Breast epithelium (tissue), 4 donors: ENCODE data around the gene ZAP70. TPM values are rescaled to one million over a fixed set of nuclear protein-coding genes. Genes with fewer than 3 reads are reported as not detected.

Experiments used
- DNase-seq, 2 donors: peaks; one replicate each; pipeline ENCODE4 v3.0.0-alpha.2; 2019; ENCODE audit warnings: low spot score in 2 of 2
- H3K27ac ChIP-seq, 2 donors: fragments of 200-600 bp; sonication (generic) in 1 of 2; one replicate each; pipeline ENCODE4 v1.5.1; 2016 to 2019; ENCODE audit warnings: mild to moderate bottlenecking in 1 of 2
- H3K27me3 ChIP-seq, 2 donors: fragments of 200-600 bp; sonication (generic) in 1 of 2; one replicate each; pipeline versions ENCODE4 v1.5.1 to v1.6.0; 2017 to 2019; ENCODE audit warnings: control low read depth in 1 of 2, mild to moderate bottlenecking in 1 of 2
- H3K36me3 ChIP-seq: fragments of 200-600 bp; one replicate; pipeline ENCODE4 v1.5.1; 2019
- H3K4me1 ChIP-seq, 2 donors: fragments of 200-600 bp; sonication (generic); one replicate each; pipeline ENCODE4 v1.5.1; 2016 to 2019; ENCODE audit warnings: control low read depth in 1 of 2
- H3K4me3 ChIP-seq, 3 donors: fragments of 200-600 bp; sonication (generic); 1 replicate in 2 of 3; 2 replicates in 1 of 3; pipeline ENCODE4 v1.5.1; 2016 to 2019; ENCODE audit warnings: mild to moderate bottlenecking in 3 of 3, moderate library complexity in 2 of 3
- H3K9me3 ChIP-seq, 2 donors: fragments of 200-600 bp; sonication (generic) in 1 of 2; one replicate each; pipeline ENCODE4 v1.5.1; 2016 to 2019; ENCODE audit warnings: control low read depth in 1 of 2
- POLR2A ChIP-seq: fragments of 450-650 bp; IDR thresholded peaks from one replicate; pipeline ENCODE4 v1.6.1; 2016; ENCODE audit warnings: antibody characterized with exemption, mild to moderate bottlenecking, moderate library complexity
- POLR2AphosphoS5 ChIP-seq, 3 donors: sonication (generic); formaldehyde crosslinking; IDR thresholded peaks; one replicate each; pipeline ENCODE4 v1.6.1; 2017; ENCODE audit warnings: antibody characterized with exemption in 3 of 3
- intact Hi-C: fragments of 100-400 bp; cut with DNase I; formaldehyde crosslinking; loops from one replicate; pipeline ENCODE4 v1.15.1; 2023; ENCODE audit warnings: low total_unique reads
- total RNA-seq, 3 donors: library from RNA; depleted of rRNA; stranded (reverse); fragments of >200 nt; gene quantifications; one replicate each; pipeline ENCODE4 v1.1.0, GENCODE V29; 2016
- TF ChIP-seq, protein P1 (sequence below), 3 donors: fragments of 450-650 bp; IDR thresholded peaks; one replicate each; pipeline ENCODE4 v1.5.1; 2016 to 2017; ENCODE audit warnings: antibody characterized with exemption in 3 of 3, mild to moderate bottlenecking in 3 of 3, moderate library complexity in 3 of 3

ZAP70 gene
- total RNA-seq, 3 donors from 2014 or later: 4.0 to 7.3 (median 4.9) TPM

DNA sequence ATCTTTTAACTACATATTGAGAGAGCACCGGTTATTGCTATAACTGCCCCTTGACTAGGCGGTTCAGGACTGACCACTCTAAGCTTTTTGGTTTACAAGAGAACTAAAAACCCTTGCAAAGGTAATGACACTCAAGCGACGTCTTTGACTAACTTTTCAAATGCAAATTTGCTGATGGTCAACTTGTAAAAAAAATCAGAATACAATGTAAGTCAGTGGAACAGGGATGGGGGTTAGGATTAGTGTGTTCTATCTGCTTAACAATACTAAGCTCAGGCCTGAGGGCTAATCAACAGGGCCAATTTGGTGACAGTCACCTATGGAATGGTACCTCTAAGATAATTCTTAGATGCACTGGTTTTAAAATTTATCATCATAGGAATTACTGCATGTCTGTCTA lies 57.1 kb downstream of the ZAP70 start:
- no peak for DNase-seq
- Histone ChIP-seq H3K27me3 (no peaks in the 10 kb centered on the region), H3K36me3 (peaks cover 3% of the 10 kb centered on the region), H3K9me3 (no peaks in the 10 kb centered on the region), H3K4me1 (no peaks in the 10 kb centered on the region), H3K4me3 (no peak overlapping the region), H3K27ac (no peak overlapping the region)
- intact Hi-C loops: no loop called here
- TF ChIP-seq POLR2A (no peak), POLR2AphosphoS5 (IDR thresholded peaks at IDR 0.05) (no peak)
- TF ChIP-seq, protein P1, sequence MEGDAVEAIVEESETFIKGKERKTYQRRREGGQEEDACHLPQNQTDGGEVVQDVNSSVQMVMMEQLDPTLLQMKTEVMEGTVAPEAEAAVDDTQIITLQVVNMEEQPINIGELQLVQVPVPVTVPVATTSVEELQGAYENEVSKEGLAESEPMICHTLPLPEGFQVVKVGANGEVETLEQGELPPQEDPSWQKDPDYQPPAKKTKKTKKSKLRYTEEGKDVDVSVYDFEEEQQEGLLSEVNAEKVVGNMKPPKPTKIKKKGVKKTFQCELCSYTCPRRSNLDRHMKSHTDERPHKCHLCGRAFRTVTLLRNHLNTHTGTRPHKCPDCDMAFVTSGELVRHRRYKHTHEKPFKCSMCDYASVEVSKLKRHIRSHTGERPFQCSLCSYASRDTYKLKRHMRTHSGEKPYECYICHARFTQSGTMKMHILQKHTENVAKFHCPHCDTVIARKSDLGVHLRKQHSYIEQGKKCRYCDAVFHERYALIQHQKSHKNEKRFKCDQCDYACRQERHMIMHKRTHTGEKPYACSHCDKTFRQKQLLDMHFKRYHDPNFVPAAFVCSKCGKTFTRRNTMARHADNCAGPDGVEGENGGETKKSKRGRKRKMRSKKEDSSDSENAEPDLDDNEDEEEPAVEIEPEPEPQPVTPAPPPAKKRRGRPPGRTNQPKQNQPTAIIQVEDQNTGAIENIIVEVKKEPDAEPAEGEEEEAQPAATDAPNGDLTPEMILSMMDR (IDR thresholded peaks at IDR 0.05): no peak

DNA sequence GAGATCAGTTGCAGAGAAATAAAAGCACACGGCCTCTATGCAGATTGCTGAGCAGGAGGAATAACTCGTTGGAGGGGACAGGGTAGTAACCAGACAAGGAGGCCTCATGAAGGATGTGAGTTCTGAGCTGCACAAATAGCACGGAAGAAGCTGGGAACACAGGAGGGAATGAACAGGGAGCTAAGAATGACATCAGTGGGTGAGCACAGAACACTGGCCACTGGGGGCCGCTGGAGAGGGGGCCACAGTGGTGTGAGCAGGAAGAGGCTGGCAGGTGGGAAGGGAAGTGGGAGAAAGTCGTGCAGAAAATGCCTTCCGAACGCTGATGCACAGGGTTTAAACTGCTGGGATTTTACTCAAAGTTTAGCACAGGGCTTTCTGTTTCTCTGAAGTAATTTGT lies 61.0 kb downstream of the ZAP70 start:
- Histone ChIP-seq H3K4me3 (no peak overlapping the region), H3K27ac (no peak overlapping the region), H3K27me3 (no peaks in the 10 kb centered on the region), H3K36me3 (peaks cover 6% of the 10 kb centered on the region), H3K4me1 (no peaks in the 10 kb centered on the region), H3K9me3 (no peaks in the 10 kb centered on the region)
- no peak for TF ChIP-seq POLR2A
- TF ChIP-seq POLR2AphosphoS5 (IDR thresholded peaks at IDR 0.05): no peak
- TF ChIP-seq, protein P1 (IDR thresholded peaks at IDR 0.05): no peak
- intact Hi-C loops: no loop called here
- no peak for DNase-seq

DNA sequence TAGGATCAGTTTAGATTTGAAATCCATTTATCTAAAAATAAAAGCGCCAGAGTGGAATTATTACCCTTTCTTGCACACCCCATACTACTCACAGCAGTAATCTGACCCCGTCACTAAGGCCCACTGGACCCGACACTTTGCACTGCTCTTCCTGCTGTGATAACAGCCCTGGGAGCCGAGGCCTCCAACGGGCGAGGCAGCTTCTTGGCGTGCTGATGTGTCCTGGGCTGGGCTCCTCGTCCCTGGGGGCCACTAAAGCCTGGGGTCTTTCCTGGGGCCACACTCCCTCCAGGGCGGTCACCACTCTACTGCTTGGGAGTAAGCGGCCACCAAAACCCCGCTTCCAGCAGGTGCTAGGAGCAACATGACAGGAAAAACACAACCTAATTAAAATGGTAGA lies 61.7 kb downstream of the ZAP70 start:
- H3K27me3 ChIP-seq: no peaks in the 10 kb centered on the region
- H3K27ac ChIP-seq: no peak overlapping the region
- H3K9me3 ChIP-seq: no peaks in the 10 kb centered on the region
- intact Hi-C loops: no loop called here
- DNase-seq: no peak
- peaks cover 6% of the 10 kb centered on the region for H3K36me3 ChIP-seq
- H3K4me3 ChIP-seq: no peak overlapping the region
- no peaks in the 10 kb centered on the region for H3K4me1 ChIP-seq
- TF ChIP-seq POLR2AphosphoS5 (IDR thresholded peaks at IDR 0.05) (no peak), POLR2A (no peak)
- TF ChIP-seq, protein P1 (IDR thresholded peaks at IDR 0.05): no peak

DNA sequence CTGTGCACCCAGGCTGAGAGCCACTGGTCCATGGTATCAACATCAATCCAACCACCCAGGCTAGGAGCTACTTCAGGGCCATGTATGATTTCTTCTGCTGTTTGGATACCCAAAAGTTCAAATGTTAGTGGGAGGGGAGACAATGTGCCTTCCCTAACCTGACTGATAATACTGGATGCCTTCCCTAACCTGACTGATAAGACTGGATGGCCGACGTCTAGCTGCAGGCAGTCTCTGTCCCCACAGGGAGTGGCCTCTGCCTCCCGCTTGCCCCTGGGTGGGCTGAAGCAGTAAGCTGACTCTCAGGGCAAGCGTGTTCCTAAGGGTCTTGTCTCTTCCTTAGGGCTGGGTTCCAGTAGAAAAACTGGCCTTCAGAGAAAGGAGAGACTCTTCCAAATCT lies 65.8 kb downstream of the ZAP70 start:
- TF ChIP-seq POLR2AphosphoS5 (IDR thresholded peaks at IDR 0.05) (no peak), POLR2A (no peak)
- TF ChIP-seq, protein P1 (IDR thresholded peaks at IDR 0.05): no peak
- H3K27me3 ChIP-seq: no peaks in the 10 kb centered on the region
- H3K27ac ChIP-seq: no peak overlapping the region
- intact Hi-C loops: no loop called here
- peaks cover 6% of the 10 kb centered on the region for H3K36me3 ChIP-seq
- no peak for DNase-seq
- H3K9me3 ChIP-seq: no peaks in the 10 kb centered on the region
- H3K4me1 ChIP-seq: no peaks in the 10 kb centered on the region
- no peak overlapping the region for H3K4me3 ChIP-seq

DNA sequence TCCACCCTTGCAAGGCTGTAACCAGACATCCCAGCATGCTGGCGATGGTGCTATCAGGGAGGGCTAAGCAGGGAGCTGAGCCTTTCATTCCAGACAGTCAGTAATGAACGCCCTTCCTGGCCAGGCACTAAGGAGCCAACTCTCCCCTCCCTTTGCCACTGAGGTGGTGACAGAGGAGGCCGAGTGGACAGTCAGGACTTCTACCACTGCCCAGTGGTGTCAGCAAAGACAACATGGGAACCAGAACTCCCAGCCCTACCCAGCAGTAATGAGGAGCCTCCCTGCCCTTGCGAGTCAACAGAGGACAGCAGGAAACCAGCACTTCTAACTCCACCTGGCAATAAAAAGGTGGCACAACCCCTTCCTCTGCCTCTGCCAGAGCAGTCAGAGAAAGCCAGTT lies 68.6 kb downstream of the ZAP70 start:
- intact Hi-C loops: no loop called here
- Histone ChIP-seq H3K9me3 (no peaks in the 10 kb centered on the region), H3K27ac (no peak overlapping the region), H3K36me3 (no peaks in the 10 kb centered on the region), H3K4me1 (no peaks in the 10 kb centered on the region), H3K4me3 (no peak overlapping the region), H3K27me3 (no peaks in the 10 kb centered on the region)
- no peak for DNase-seq
- TF ChIP-seq POLR2AphosphoS5 (IDR thresholded peaks at IDR 0.05) (no peak), POLR2A (no peak)
- TF ChIP-seq, protein P1 (IDR thresholded peaks at IDR 0.05): no peak
